ENCODE results near the gene XRCC4. TPM values are rescaled to one million over a fixed set of nuclear protein-coding genes. Genes with fewer than 3 reads are reported as not detected.

Gene XRCC4
- total RNA-seq, 1 experiment from 2014 or later: 24.6 TPM

GRCh38 chr5:83082750-83083149, 5.4 kb downstream of the XRCC4 start (continued):
- TF ChIP-seq FOSL1 (IDR thresholded peaks at IDR 0.05; ENCODE audit: low read depth) (no peak), TCF7L2 (IDR thresholded peaks at IDR 0.05; ENCODE audit: borderline replicate concordance, extremely low read depth, insufficient read depth, insufficient read length) (no peak), RAD21 (IDR thresholded peaks at IDR 0.05; ENCODE audit: low read depth) (no peak), SRF (IDR thresholded peaks at IDR 0.05; ENCODE audit: low read depth) (no peak), JUND (IDR thresholded peaks at IDR 0.05) (no peak)

GRCh38 chr5:83084336-83084735, 7.0 kb downstream of the XRCC4 start:
- no peak overlapping the region for H3K9ac ChIP-seq (ENCODE audit: low read length)
- no peaks in the 10 kb centered on the region for H3K9me2 ChIP-seq (ENCODE audit: insufficient read depth)
- no peaks in the 10 kb centered on the region for H3K4me1 ChIP-seq (ENCODE audit: control insufficient read depth in 1 of 2, insufficient read depth in 2 of 2, low read length in 2 of 2)
- H3K36me3 ChIP-seq (ENCODE audit: control insufficient read depth in 1 of 2, insufficient read depth in 2 of 2, low read length in 2 of 2): no peaks in the 10 kb centered on the region
- no peaks in the 10 kb centered on the region for H3K9me3 ChIP-seq (ENCODE audit: control insufficient read depth in 1 of 2, insufficient read depth in 1 of 2, low read depth in 1 of 2, low read length in 2 of 2)
- DNase-seq (ENCODE audit: low read depth, low spot score) (no peak), ATAC-seq (no peak)
- H4K20me1 ChIP-seq (ENCODE audit: insufficient read depth): no peaks in the 10 kb centered on the region
- ChIA-PET CTCF (no interaction called here), POLR2A (no interaction called here), RAD21 (ENCODE audit: low non-redundant PET in 1 of 2, low total read pairs in 2 of 2, uncharacterized antibody in 2 of 2, unreplicated experiment in 2 of 2) (no interaction called here)
- peaks cover 63% of the 10 kb centered on the region for H3K79me2 ChIP-seq (ENCODE audit: insufficient read depth, low read length)
- no peak overlapping the region for H3K27ac ChIP-seq (ENCODE audit: low read depth, low read length)
- TF ChIP-seq POLR2A (IDR thresholded peaks at IDR 0.05; ENCODE audit: borderline replicate concordance, extremely low read depth, insufficient read depth, insufficient read length) (no peak), RAD21 (IDR thresholded peaks at IDR 0.05; ENCODE audit: low read depth) (no peak), SP1 (IDR thresholded peaks at IDR 0.05; ENCODE audit: low read depth) (no peak), ATF3 (IDR thresholded peaks at IDR 0.05) (no peak), ZBTB33 (IDR thresholded peaks at IDR 0.05; ENCODE audit: extremely low read depth, insufficient replicate concordance, low read length) (no peak), YY1 (IDR thresholded peaks at IDR 0.05; ENCODE audit: extremely low read depth, insufficient replicate concordance, low read depth, low read length) (no peak)
- no peaks in the 10 kb centered on the region for H3K27me3 ChIP-seq (ENCODE audit: insufficient read depth, low read length)
- intact Hi-C loops (cut with micrococcal nuclease): no loop called here
- BruUV-seq (replicated peaks): no TSS peak
- H3K4me2 ChIP-seq (ENCODE audit: low read length): no peak overlapping the region
- no peak overlapping the region for H3K4me3 ChIP-seq (replicated peaks in 1 of 2; ENCODE audit: low read depth in 1 of 2, low read length in 2 of 2)
- H2AFZ ChIP-seq (ENCODE audit: low read depth, low read length, poor library complexity, severe bottlenecking): no peak overlapping the region
